ENCODE measurements around the gene CCDC120.

CCDC120 gene

DNA sequence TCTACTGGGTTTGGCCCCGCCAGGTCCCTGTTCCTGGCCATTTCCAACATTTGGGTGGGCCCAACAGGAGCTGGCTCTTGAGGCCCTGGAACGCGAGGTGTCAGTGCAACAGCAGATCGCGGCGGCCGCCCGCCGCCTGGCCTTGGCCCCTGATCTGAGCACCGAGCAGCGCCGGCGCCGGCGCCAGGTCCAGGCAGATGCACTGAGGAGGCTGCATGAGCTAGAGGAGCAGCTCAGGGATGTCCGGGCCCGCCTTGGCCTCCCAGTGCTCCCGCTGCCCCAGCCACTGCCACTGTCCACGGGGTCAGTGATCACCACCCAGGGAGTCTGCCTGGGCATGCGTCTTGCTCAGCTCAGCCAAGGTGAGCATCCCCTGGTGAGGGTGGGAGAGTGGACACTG, 5.5 kb downstream of the CCDC120 start:
- no peak for DNase-seq

DNA sequence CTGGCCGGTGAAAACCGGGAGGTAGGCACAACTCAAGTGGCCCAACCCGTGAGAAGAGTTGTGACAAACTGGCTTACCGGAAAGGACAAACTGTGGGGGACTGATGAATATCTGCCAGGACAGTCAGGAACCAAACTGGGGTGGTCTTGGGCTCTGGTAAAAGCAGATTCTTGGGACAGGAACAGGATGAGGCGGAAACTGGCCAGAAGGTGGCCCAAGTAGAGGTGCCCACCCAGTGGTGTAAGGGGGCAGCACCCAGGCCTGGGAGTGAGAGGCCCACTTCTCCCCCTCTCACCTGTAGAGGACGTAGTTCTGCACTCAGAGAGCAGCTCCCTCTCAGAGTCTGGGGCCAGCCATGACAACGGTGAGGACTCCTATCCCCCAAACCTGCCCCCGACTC, 5.9 kb downstream of the CCDC120 start:
- no peak for DNase-seq

DNA sequence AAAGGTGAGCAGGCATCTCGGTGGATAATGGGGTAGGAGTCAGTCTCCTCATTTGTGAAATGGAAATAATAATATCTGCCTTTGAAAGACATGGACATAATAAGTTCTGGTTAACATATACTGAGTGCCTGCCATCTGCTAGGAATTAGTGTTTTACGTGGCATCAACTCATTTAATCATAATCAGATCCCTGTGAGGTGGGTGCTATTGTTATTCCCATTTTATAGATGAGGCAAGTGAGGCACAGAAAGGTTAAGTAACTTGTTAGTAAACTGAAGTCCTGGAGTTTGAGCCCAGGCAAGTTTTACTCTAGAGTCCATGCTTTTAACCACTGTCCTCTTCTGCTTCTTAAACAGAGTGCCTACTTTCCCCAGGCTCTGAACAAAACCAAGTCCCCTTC, 7.5 kb downstream of the CCDC120 start:
- no peak for DNase-seq

DNA sequence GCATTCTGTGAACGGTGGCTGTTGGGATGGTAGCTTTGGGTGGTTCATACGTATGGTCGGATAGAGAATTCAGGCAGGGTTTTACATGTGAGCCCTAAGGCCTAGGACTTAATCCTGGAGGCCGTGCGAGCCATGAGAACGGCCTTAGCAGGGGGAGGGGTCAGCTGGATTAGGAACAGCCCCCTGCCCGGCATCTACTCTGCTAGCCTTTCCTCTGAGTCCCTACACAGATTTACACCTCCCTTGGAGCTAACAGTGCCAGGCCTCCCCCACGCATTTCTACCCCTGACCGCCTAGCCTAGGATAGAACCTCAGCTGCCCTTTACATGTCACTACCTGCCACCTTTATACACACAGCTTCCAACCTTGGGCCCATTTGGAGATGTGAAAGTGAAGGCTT, 7.9 kb downstream of the CCDC120 start:
- DNase-seq = no peak

DNA sequence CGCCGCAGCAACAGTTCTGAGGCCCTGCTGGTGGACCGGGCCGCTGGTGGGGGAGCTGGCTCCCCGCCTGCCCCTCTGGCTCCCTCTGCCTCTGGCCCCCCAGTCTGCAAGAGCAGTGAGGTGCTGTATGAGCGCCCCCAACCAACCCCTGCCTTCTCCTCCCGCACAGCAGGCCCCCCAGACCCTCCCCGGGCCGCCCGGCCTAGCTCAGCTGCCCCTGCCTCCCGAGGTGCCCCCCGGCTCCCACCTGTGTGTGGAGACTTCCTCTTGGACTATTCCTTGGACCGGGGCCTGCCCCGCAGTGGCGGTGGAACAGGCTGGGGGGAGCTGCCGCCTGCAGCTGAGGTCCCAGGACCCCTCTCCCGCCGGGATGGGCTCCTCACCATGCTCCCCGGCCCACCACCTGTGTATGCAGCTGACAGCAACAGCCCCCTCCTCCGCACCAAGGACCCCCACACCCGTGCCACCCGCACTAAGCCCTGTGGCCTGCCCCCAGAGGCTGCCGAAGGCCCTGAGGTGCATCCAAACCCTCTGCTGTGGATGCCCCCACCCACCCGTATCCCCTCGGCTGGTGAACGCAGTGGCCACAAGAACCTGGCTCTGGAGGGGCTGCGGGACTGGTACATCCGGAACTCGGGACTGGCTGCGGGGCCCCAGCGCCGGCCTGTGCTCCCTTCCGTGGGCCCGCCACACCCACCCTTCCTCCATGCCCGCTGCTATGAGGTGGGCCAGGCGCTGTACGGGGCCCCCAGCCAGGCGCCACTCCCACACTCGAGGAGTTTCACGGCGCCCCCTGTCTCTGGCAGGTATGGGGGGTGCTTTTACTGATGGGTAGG, 8.7 kb downstream of the CCDC120 start:
- DNase-seq = no peak

DNA sequence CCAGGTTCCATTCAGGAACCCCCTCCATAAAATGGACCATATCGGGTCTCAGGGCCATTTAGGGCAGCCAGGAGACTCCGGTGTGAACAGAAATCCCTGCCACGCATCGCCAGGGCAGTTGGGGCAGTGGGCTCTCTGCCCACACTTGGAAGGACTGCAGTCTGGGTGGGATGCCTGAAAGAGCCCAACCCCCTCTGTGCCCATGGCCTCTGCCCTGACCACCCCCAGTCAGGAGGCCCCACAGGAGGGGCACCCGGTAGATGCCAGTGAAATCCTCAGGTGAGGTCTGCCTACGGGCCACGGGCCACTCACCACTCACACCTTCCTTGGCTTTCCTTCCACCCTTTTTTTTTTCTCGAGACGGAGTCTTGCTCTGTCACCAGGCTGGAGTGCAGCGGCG, 10.2 kb downstream of the CCDC120 start:
- no peak for DNase-seq

DNA sequence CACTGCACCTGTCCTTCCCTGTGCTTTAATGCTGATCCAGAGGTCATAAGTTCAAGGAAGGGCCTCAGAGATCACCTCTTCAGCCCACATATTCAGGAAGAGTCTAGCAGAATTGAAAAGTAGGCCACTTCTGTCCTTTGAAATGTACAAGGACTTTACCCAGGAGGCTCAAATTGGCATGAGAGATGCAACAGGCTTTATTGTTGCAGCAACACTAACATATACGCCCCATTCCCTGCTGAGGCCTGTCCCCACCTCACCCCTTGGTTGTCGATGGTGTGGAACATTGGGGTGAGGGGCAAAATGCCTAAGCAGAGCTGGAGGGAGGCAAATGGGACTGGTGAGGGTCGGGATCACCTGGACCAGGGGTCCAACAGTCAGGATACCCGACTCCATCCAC, 12.2 kb downstream of the CCDC120 start:
- DNase-seq = no peak

DNA sequence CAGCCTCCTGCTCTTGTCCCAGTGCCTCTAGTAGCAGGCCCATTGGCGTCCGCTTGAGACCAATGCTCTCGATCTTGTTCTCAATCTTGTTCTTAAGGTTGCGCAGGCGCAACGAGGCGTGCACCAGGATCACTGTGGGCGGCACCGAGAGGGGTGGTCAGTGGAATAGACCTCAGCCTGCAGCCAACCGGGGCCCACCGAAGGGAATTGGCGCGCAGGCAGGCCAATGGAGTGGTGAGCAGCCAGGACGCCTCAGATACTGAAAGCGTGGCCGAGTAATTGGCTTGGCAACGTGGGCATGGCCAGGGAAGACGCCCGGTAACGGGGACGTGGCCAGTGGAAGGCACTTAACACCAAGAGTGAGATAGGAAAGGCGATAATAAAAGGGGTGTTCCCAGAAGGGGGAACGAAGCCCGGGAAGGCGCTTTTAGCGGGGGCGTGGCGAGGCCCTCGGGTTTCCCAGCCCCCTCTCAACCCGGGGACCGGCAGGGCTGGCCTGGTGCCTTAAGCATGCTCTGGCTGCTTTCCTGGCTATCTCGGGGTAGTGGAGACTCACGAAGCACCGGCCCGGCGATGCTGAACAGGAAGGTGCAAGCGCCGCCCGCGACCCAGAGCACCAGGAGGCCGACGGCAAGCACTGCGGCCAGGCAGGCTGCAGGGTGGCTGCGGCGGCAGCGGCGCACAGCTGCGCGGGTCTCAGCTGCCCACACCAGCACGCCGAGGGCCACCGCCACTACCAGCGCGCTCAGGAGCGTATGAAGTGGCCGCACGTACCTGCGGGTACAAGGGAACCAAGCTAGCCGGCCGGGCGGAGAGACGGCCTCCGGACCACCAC, 13.3 kb downstream of the CCDC120 start:
- no peak for DNase-seq

DNA sequence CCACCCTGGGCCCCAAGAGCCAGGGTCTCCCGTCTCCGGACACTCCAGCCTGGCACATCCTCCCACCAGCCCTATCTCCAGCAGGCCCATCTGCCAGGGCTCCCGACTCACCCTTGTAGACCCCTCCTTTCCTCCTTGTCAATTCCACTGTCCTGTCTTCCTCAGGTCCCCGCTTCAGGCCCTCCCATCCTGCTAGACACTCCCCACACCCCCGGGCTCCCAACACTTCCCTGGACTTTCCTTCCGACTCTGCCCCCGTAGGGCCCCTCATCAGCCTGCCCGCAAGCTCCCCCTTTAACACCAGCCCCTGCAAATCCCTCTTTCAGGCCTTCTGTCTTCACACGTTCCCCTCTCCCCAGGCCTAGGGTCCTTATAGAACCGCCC, 13.9 kb downstream of the CCDC120 start:
- no peak for DNase-seq

DNA sequence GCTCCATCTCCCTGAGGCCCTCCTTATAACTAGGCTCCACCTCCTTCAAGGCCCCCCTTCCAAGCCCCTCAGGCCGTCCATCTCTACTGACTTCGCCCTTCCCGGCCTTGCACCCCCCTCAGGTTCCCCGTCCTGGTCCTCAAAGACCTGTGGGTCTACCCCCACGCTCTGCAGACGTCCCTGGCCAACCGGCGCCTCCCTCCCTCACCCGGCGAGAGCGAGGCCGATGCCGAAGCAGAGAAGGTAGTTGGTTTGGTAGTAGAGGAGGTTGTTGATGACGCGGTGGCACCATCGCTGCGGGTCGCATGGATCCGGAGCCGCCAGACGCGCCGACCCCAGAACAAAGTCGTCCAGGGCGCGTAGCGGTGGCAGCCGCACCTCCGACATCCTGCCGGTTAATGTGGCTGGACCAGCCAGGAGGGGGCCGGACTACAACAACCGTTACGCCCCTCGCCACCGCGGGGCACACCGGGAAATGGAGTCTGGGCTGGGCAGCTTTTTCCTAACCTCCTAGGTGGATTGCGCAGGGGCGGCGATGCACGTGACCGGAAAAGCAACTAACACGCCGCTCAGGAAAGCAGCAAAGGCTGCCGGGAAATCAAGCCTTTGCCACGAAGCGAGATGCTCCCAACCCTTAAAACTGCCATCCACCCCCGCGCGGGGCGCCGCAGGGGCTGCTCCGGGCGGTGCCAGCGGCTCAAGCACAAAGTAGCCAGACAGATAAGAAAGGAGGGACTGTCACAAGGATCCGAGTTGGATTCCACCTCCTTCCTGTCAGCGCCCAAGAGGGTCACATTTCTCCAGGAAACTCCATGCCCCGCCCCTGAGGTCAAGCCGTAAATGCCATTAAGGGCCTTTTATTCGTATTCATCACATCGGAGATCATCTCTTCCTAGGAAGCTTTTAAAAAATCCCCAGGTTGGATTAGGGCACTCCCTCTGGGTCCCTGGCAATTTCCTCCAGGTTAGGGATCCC, 15.1 kb downstream of the CCDC120 start, which contains the start of gene PRAF2:
Gene PRAF2, minus strand, starts transcription at position 402 of the 975 bp plus-strand sequence. Its CDS starts 15 bp downstream, at position 387.
- DNase-seq = peak; percentile 74 to 78

DNA sequence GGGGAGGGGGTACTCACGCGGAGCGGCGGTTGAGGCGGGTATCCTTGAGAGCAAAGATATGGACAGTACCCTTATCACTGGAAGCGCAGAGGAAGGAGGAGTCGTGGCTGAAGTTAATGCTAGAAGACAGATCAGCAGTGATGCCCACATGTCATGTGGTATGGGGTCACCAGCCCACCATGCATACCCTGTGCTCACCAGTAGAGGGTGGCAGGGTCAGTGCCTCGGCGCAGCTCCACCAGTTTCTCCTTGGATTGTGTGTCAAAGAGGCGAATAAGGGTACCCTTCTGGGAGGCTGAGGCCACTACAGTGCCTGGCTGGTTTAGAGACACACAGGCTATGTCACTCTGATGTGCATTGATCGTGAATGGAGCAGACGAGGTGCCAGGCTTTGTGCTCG, 16.5 kb downstream of the CCDC120 start:
- DNase-seq = no peak

DNA sequence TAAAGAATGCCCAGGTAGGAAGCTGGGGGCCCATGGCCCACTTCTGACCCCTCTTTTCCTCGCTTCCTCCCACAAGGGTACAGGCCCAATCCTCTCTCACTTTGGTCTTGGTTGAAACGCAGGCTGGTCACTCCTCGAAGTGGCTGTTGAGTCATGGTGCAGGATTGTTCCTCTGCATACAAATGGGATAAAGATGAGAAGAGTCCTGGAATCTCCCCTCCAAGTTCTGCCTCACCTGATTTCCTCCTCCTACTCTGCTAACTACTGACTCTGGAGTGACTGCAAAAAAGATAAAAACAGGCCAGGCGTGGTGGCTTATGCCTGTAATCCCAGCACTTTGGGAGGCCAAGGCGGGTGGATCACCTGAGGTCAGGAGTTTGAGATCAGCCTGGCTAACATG, 19.1 kb downstream of the CCDC120 start:
- DNase-seq = no peak

DNA sequence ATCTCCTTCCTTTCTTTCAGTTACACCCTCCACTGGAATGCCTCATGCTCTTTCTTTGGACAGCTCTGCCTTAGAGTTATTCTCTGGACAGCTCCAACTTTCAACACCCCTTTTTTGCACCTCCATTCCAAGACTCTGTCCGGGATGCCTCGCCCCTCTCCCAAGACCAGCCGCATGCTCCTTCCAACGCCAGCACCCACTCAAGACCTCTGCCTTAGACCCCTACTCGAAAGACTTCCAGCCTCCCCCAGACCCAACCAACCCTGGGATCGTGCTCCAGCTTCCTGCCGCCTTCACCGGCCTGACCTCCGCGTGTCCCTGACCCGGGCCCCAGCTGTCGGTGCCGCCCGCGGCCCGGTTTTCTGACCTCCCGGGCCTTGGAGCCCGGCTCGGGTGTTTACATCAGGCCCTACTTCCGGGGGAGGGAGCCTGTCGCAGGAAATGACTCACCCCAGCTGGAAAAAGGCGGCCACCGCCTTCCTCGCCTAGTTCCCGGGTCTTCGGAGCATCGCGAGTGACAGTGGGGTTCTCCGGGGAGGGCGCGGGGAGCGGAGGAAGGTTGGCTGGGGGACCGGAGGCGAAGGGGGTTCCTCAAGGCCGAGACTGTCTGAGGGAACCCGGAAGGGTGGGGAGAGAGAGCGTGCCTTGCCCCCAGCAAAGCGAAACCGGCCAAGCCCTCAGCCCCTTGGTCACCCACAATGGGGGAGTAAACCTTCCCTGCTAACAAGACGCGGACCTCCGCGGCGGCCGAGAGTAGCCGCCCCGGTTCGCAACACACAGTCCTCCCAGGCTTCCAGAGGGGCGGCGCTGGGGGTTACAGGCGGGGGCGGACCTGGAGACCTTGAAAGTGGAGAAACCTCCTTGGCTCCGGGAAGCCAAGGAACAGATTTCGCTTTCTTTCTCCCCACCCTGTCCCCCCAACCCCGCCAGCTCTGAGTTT, 21.0 kb downstream of the CCDC120 start, which contains the start of gene WDR45:
Gene WDR45, minus strand, starts transcription at position 399 of the 940 bp plus-strand sequence. CDS start 1,792 bp downstream, outside the sequence.
- DNase-seq = peak; percentile 41 to 47

DNA sequence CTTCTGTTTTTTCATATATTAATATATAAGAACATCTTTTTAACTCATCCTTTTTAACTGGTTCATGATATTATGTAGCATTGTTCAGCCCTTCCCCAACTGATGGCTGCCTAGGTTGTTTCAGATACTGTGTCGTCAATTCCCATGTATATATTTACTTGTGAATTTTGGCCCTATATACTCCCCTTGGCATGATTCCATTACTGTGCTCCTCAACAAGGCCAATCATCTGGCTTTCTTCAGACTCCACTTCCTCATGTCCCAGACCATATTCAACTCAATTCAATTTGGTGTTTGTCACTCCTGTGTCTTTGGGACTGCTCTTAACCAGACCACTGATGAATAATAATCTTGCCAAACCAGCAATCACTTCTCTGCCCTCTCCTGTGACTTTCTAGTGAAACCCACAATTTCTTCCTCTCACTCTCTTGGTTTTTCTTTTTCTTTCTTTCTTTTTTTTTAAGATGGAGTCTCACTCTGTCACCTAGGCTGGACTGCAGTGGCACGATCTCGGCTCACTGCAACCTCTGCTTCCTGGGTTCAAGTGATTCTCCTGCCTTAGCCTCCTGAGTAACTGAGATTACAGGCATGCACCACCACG, 23.6 kb downstream of the CCDC120 start:
- DNase-seq = no peak

DNA sequence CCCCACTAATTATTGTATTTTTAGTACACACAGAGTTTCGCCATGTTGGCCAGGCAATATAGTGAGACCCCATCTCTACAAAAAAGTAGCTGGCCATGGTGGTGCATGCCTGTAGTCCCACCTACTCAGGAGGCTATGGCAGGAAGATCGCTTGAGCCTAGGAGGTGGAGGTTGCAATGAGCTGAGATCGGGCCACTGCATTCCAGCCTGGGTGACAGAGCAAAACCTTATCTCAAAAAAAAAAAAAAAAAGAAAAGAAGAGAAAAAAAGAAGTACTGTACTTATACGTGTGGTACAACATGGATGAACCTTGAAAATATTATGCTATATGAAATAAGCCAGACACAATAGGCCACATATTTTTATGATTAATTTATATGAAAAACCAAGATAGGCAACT, 30.8 kb downstream of the CCDC120 start:
- DNase-seq = no peak

DNA sequence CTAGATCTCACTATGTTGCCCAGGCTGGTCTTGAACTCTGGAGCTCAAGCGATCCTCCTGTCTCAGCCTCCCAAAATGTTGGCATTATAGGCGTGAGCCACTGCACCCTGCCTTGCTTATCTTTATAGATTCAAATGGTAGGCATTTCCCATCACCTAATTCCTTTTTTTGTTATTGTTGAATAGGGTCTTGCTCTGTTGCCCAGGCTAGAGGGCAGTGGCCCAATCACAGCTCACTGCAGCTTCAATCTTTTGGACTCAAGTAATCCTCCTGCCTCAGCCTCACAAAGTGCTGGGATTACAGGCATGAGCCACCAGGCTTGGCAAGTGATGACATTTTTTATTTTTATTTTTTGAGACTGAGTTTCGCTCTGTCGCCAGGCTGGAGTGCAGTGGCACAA, 37.6 kb downstream of the CCDC120 start:
- no peak for DNase-seq

DNA sequence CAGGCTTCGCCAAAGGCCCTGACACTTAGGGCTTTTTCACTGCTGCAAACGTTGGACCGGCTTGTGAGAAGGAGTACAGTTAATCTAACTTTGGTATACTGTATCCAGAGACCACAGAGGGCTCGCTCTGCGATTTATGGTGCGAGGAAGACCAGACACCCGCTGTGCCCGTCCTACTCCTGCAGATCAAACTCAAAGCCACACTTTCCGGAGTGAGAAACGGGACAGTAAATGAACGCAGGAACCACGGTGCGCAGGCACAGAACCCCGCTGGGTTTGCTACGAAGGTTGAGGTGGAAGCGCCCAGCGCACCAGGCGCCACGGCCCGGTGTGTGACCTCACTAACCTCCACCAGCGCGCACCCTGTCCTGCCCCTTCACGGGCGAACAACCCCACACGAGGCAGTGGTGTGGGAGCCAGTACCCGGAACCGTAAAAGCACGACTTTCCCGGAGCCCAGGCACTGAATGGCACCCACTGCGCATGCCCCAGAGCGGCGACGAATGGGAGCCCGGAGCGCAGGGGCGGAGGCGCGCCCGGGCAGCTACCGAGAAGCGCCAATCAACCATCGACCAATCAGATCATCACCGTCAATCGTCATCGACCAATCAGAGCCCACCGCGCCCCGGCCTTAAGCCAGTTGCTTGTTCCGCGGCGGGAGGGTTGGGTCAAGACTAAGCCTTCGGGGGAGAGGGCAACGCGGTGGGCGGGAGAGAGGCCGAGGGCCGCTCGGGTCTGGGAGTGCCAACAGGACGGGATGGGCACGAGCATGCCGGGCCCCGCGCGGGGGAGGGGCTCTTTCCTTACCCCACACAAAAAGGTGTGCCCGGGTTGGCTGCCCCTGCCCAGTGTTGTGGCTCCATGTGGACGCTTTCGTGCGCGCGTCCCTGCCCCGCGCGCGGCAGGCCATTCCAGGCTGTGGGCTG, 42.2 kb downstream of the CCDC120 start:
- peak; percentile 75 to 76 for DNase-seq

DNA sequence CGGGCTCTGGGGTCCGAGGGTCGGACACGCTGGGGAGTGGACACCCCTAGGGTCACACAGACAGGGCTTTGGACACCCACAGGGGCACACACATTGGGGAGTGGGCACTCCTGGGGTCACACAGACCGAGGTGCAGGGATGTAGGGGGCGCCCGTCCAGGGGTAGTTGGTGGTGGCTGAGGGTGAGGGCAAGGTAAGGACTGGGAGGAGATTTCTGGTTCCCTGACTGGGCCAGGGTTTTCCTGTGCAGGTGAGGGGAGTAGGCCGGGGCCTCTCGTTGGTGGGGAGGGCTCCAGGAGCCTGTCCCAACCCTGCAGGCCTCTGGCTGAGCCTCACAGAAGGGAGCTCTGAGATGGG, 42.8 kb downstream of the CCDC120 start:
- no peak for DNase-seq

DNA sequence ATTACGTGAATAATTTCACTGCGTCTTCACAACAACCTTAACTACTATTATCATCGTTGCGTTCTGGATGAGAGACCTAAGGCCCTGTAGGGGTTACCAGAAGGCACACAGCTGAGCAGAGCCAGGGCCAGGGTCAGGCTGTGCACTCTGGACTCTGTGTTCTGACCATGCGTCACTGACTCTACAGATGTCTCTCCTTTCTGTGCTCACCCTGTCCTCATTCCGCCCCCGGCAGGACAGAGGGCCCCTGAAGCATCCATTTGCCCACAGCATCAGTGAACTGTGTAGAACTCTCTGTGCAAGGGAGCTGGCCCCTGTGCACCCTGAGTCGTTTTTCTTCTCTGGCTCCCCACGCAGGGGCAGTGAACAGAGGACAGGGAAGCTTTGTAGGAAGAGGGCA, 43.4 kb downstream of the CCDC120 start:
- no peak for DNase-seq

DNA sequence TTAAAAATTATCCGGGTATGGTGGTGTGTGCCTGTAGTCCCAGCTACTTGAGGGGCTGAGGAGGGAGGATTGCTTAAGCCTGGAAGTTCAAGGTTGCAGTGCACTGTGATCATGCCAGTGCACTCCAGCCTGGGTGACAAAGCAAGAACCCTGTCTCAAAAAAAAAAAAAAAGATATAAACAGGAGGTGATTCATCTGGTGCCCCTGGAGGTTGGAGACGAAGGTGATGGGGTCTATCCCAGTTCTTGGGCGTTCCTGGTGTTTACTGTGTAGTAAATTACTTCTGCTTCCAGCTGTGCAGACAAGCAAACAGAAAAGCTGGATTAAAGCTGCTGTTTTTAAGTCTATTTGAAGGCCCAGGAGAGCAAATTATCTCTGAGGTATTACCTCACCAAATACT, 44.8 kb downstream of the CCDC120 start:
- DNase-seq = no peak

Measured in stimulated activated CD4-positive, alpha-beta T cell treated with anti-CD3 and anti-CD28 coated beads, Interleukin-2, amount 100 ng/mL, for 48 hours (primary cell).